NCI-H460 (cell line): Measurements from ENCODE around the gene SRGN. TPM values are rescaled to one million over a fixed set of nuclear protein-coding genes. Genes with fewer than 3 reads are reported as not detected.

Experiments
- DNase-seq: peaks from one replicate; pipeline ENCODE4 v3.0.0-alpha.2; 2016; ENCODE audit warnings: low read depth; ENCODE audit errors: extremely low read depth
- total RNA-seq: library from RNA; depleted of rRNA; stranded (reverse); fragments of >200 nt; shearing (Covaris generic); gene quantifications from 2 replicates; pipeline ENCODE4 v1.2.3, GENCODE V29; 2014

SRGN gene
- total RNA-seq, 1 experiment from 2014 or later, result 2,302 TPM

- DNase-seq, result peak; percentile 87
These were observed 1.0 kb downstream of the SRGN start for GRCh38 chr10:69088801-69089501.

GRCh38 chr10:69089638-69090599, 2.0 kb downstream of the SRGN start:
- peak; percentile 67 for DNase-seq

GRCh38 chr10:69090685-69091084, 2.8 kb downstream of the SRGN start:
- DNase-seq, result no peak

GRCh38 chr10:69091143-69091651, 3.3 kb downstream of the SRGN start:
- DNase-seq, result no peak

- DNase-seq, result peak; percentile 83
These were observed 5.3 kb downstream of the SRGN start for GRCh38 chr10:69092959-69093850.

- no peak for DNase-seq
These were observed 6.0 kb downstream of the SRGN start for GRCh38 chr10:69093933-69094332.

GRCh38 chr10:69096045-69096444, 8.1 kb downstream of the SRGN start:
- no peak for DNase-seq

- no peak for DNase-seq
These were observed 9.8 kb downstream of the SRGN start for GRCh38 chr10:69097729-69098128.

GRCh38 chr10:69100136-69100872, 12.4 kb downstream of the SRGN start:
- DNase-seq, result no peak

- no peak for DNase-seq
These were observed 13.7 kb downstream of the SRGN start for GRCh38 chr10:69101451-69102095.

- DNase-seq, result no peak
These were observed 14.5 kb downstream of the SRGN start for GRCh38 chr10:69102440-69102839.

- DNase-seq, result no peak
These were observed 15.9 kb downstream of the SRGN start for GRCh38 chr10:69103784-69104183.

GRCh38 chr10:69104994-69105790, 17.3 kb downstream of the SRGN start:
- no peak for DNase-seq

GRCh38 chr10:69107176-69107490, 19.2 kb downstream of the SRGN start:
- DNase-seq, result no peak

GRCh38 chr10:69107699-69108098, 19.8 kb downstream of the SRGN start:
- DNase-seq, result no peak

- DNase-seq, result no peak
These were observed 32.0 kb downstream of the SRGN start for GRCh38 chr10:69119896-69120295.

- DNase-seq, result peak; percentile 26
These were observed 35.4 kb downstream of the SRGN start for GRCh38 chr10:69123306-69123746.

GRCh38 chr10:69123747-69124562, 36.1 kb downstream of the SRGN start, which contains the start of gene VPS26A:
Gene VPS26A, plus strand, starts transcription at chr10:69124178. Its CDS starts 100 bp downstream, at chr10:69124278.
- peak; percentile 98 for DNase-seq
